IMR-90 (cell line): Measurements from ENCODE around the gene DMRT2. TPM values are rescaled to one million over a fixed set of nuclear protein-coding genes. Genes with fewer than 3 reads are reported as not detected.

ENCODE experiments used
- ATAC-seq: fragments of 200-7000 bp; cut with Tn5 transposase; 2 replicates; pipeline ENCODE4 v1.9.1; 2020; ENCODE audit warnings: low read depth, mild to moderate bottlenecking, moderate library complexity
- BruUV-seq: library from RNA; stranded (reverse); fragments of 400-500 nt; replicated peaks from 2 replicates; lab custom pipeline; 2021; lab: Mats Ljungman, UMichigan
- CTCF ChIA-PET: fragments of 300-600 bp; formaldehyde crosslinking; extraction: SDS; loops from one replicate; lab custom pipeline; 2021; ENCODE audit warnings: antibody characterized with exemption; lab: Yijun Ruan, JAX
- POLR2A ChIA-PET: fragments of 300-600 bp; sonication (Branson Sonifier 250); formaldehyde crosslinking; loops from one replicate; lab custom pipeline; 2022; ENCODE audit warnings: antibody characterized with exemption; ENCODE audit not compliant: unreplicated experiment; lab: Charles Lee
- DNase-seq: peaks from one replicate; pipeline ENCODE4 v3.0.0; 2013
- H2AFZ ChIP-seq: replicated peaks from 2 replicates; pipeline ENCODE3; 2013; ENCODE audit warnings: low read length, mild to moderate bottlenecking; ENCODE audit not compliant: poor library complexity
- H2AK5ac ChIP-seq: 2 replicates; pipeline ENCODE4 v1.6.1; 2013; ENCODE audit warnings: low read depth, low read length, inconsistent platforms
- H2AK9ac ChIP-seq: replicated peaks from 2 replicates; pipeline ENCODE3; 2013; ENCODE audit warnings: mild to moderate bottlenecking, low read depth, low read length, moderate library complexity; ENCODE audit not compliant: poor library complexity
- H2BK120ac ChIP-seq: 2 replicates; pipeline ENCODE4 v1.6.1; 2013; ENCODE audit warnings: low read depth, low read length, inconsistent platforms
- H2BK15ac ChIP-seq: 3 replicates; pipeline ENCODE4 v1.6.1; 2013; ENCODE audit warnings: low read depth, low read length, inconsistent platforms
- H2BK20ac ChIP-seq: 2 replicates; pipeline ENCODE4 v1.6.1; 2013; ENCODE audit warnings: low read depth, mild to moderate bottlenecking, inconsistent platforms, low read length, moderate library complexity
- H2BK5ac ChIP-seq: 2 replicates; pipeline ENCODE4 v1.6.1; 2013; ENCODE audit warnings: mild to moderate bottlenecking, low read depth, low read length, inconsistent platforms; ENCODE audit not compliant: poor library complexity, severe bottlenecking
- H3K14ac ChIP-seq: replicated peaks from 2 replicates; pipeline ENCODE4 v1.6.1; 2013; ENCODE audit warnings: low read depth, low read length, inconsistent platforms
- H3K18ac ChIP-seq: 2 replicates; pipeline ENCODE4 v1.6.1; 2013; ENCODE audit warnings: low read depth, low read length, control low read depth
- H3K23ac ChIP-seq: 2 replicates; pipeline ENCODE4 v1.6.1; 2013; ENCODE audit warnings: low read depth, low read length, inconsistent platforms
- H3K27ac ChIP-seq: 2 replicates; pipeline ENCODE4 v1.5.1; 2013; ENCODE audit warnings: mild to moderate bottlenecking, control low read depth, low read length; ENCODE audit not compliant: insufficient read depth
- H3K27me3 ChIP-seq: 2 replicates; pipeline ENCODE4 v1.6.1; 2013; ENCODE audit warnings: low read length; ENCODE audit not compliant: control insufficient read depth, insufficient read depth
- H3K36me3 ChIP-seq: 2 replicates; pipeline ENCODE4 v1.6.1; 2013; ENCODE audit warnings: low read length, mixed read lengths; ENCODE audit not compliant: control insufficient read depth, insufficient read depth
- H3K4ac ChIP-seq: 2 replicates; pipeline ENCODE4 v1.6.1; 2013; ENCODE audit warnings: low read depth, low read length, inconsistent platforms
- H3K4me1 ChIP-seq: 2 replicates; pipeline ENCODE4 v1.6.1; 2013; ENCODE audit warnings: low read length, mixed read lengths; ENCODE audit not compliant: control insufficient read depth, insufficient read depth
- H3K4me2 ChIP-seq: 2 replicates; pipeline ENCODE4 v1.6.1; 2013; ENCODE audit warnings: low read depth, mild to moderate bottlenecking, control low read depth, low read length, moderate library complexity
- H3K4me3 ChIP-seq: 2 replicates; pipeline ENCODE4 v1.5.1; 2013; ENCODE audit warnings: low read depth, mild to moderate bottlenecking, control low read depth, low read length, moderate library complexity; ENCODE audit not compliant: insufficient read depth
- H3K56ac ChIP-seq: 2 replicates; pipeline ENCODE4 v1.6.1; 2013; ENCODE audit warnings: low read length, inconsistent platforms; ENCODE audit not compliant: insufficient read depth; ENCODE audit errors: extremely low read depth
- H3K79me1 ChIP-seq, 2 experiments: 2 replicates each; pipeline ENCODE4 v1.6.1; 2013; ENCODE audit warnings: low read length in 2 of 2, inconsistent platforms in 1 of 2, low read depth in 1 of 2
- H3K9ac ChIP-seq: 2 replicates; pipeline ENCODE4 v1.6.1; 2013; ENCODE audit warnings: low read depth, low read length, control low read depth
- H3K9me1 ChIP-seq: 2 replicates; pipeline ENCODE4 v1.6.1; 2013; ENCODE audit warnings: low read length, inconsistent platforms; ENCODE audit not compliant: insufficient read depth
- H3K9me3 ChIP-seq: 2 replicates; pipeline ENCODE4 v1.6.1; 2013; ENCODE audit warnings: low read length; ENCODE audit not compliant: control insufficient read depth, insufficient read depth
- H4K20me1 ChIP-seq: 2 replicates; pipeline ENCODE4 v1.6.1; 2013; ENCODE audit warnings: low read length, inconsistent platforms; ENCODE audit not compliant: insufficient read depth
- H4K5ac ChIP-seq: 2 replicates; pipeline ENCODE4 v1.6.1; 2013; ENCODE audit warnings: mild to moderate bottlenecking, low read depth, low read length, control low read depth
- H4K8ac ChIP-seq, 2 experiments: 2 replicates each; pipeline ENCODE4 v1.6.1; 2013; ENCODE audit warnings: low read depth in 2 of 2, low read length in 2 of 2, control low read depth in 1 of 2, inconsistent platforms in 1 of 2
- H4K91ac ChIP-seq: 2 replicates; pipeline ENCODE4 v1.6.1; 2013; ENCODE audit warnings: low read depth, low read length, inconsistent platforms; ENCODE audit not compliant: insufficient read depth
- BHLHE40 ChIP-seq: fragments of 150-350 bp; IDR thresholded peaks from 2 replicates; pipeline ENCODE4 v1.6.1; 2016; ENCODE audit warnings: mild to moderate bottlenecking, low read depth, low read length
- CEBPB ChIP-seq: IDR thresholded peaks from 2 replicates; pipeline ENCODE4 v1.6.1; 2012; ENCODE audit warnings: low read depth, low read length, improper control_type of control experiment
- CHD1 ChIP-seq: IDR thresholded peaks from 2 replicates; pipeline ENCODE4 v1.6.1; 2012; ENCODE audit warnings: low read depth, low read length, improper control_type of control experiment
- ELK1 ChIP-seq: fragments of 150-350 bp; IDR thresholded peaks from 2 replicates; pipeline ENCODE4 v1.6.1; 2016; ENCODE audit warnings: low read depth, mild to moderate bottlenecking, low read length, moderate library complexity, borderline replicate concordance
- FOS ChIP-seq: fragments of 150-350 bp; IDR thresholded peaks from 2 replicates; pipeline ENCODE4 v1.6.1; 2016; ENCODE audit warnings: low read depth, low read length
- MAFK ChIP-seq: IDR thresholded peaks from 2 replicates; pipeline ENCODE4 v1.6.1; 2012; ENCODE audit warnings: low read depth, low read length, improper control_type of control experiment
- MAZ ChIP-seq: IDR thresholded peaks from 2 replicates; pipeline ENCODE4 v1.6.1; 2012; ENCODE audit warnings: low read depth, mild to moderate bottlenecking, low read length, improper control_type of control experiment, moderate library complexity, borderline replicate concordance
- MXI1 ChIP-seq: IDR thresholded peaks from 2 replicates; pipeline ENCODE4 v1.6.1; 2012; ENCODE audit warnings: low read depth, mild to moderate bottlenecking, low read length, moderate library complexity, borderline replicate concordance
- NFE2L2 ChIP-seq: fragments of 150-350 bp; IDR thresholded peaks from 2 replicates; pipeline ENCODE4 v1.6.1; 2016; ENCODE audit warnings: low read depth, mild to moderate bottlenecking, low read length
- POLR2A ChIP-seq: IDR thresholded peaks from 2 replicates; pipeline ENCODE4 v1.6.1; 2012; ENCODE audit warnings: mild to moderate bottlenecking, low read depth, low read length
- RAD21 ChIP-seq: IDR thresholded peaks from 2 replicates; pipeline ENCODE4 v1.6.1; 2012; ENCODE audit warnings: low read length, improper control_type of control experiment
- RCOR1 ChIP-seq: IDR thresholded peaks from 2 replicates; pipeline ENCODE4 v1.6.1; 2012; ENCODE audit warnings: mild to moderate bottlenecking, low read length, improper control_type of control experiment; ENCODE audit not compliant: insufficient replicate concordance
- RFX5 ChIP-seq: IDR thresholded peaks from 2 replicates; pipeline ENCODE4 v1.8.0; 2012; ENCODE audit warnings: low read depth, mild to moderate bottlenecking, low read length, moderate library complexity
- SMC3 ChIP-seq: fragments of 150-350 bp; IDR thresholded peaks from 2 replicates; pipeline ENCODE4 v1.6.1; 2016; ENCODE audit warnings: low read depth, mild to moderate bottlenecking, antibody characterized with exemption, low read length, moderate library complexity
- WGBS, 2 experiments: methylation state at CpG; one replicate each; pipeline versions ENCODE4 v1.1.5 to v1.1.7; 2013; ENCODE audit warnings: missing lambda C conversion rate in 2 of 2; ENCODE audit not compliant: insufficient read length in 1 of 2; ENCODE audit errors: extremely low coverage in 2 of 2; 5-methylcytosine and 5-hydroxymethylcytosine counted together
- dilution Hi-C: fragments of 300-500 bp; cut with HindIII; formaldehyde crosslinking; loops from one replicate; pipeline ENCODE4 v1.14.3; 2018; ENCODE audit warnings: low sequenced_read_pairs; ENCODE audit not compliant: unreplicated experiment
- in situ Hi-C: fragments of 300-500 bp; cut with MboI; formaldehyde crosslinking; loops from 3 replicates; pipeline ENCODE4 v1.14.3; 2019; ENCODE audit warnings: low sequenced_read_pairs, inconsistent platforms, mixed read lengths
- intact Hi-C: fragments of 100-400 bp; cut with micrococcal nuclease; formaldehyde crosslinking; loops from 2 replicates; pipeline ENCODE4 v1.10.0; 2022
- polyA plus RNA-seq, 3 experiments: library from polyadenylated mRNA; depleted of rRNA; stranded (reverse); fragments of >200 nt; gene quantifications; 2 replicates each; pipeline ENCODE4 v1.2.3, GENCODE V29; 2012; ENCODE audit warnings: low replicate concordance in 1 of 3
- total RNA-seq: library from RNA; depleted of rRNA; stranded (reverse); fragments of >200 nt; gene quantifications from 2 replicates; pipeline ENCODE4 v1.2.3, GENCODE V29; 2012
- TF ChIP-seq, protein P1 (sequence below): conservative IDR thresholded peaks from 2 replicates; pipeline ENCODE4 v1.5.1; 2012; ENCODE audit warnings: mild to moderate bottlenecking, low read depth, low read length, improper control_type of control experiment
- TF ChIP-seq, protein P2 (sequence below): fragments of 150-350 bp; IDR thresholded peaks from 2 replicates; pipeline ENCODE4 v1.6.1; 2017; ENCODE audit warnings: mild to moderate bottlenecking, antibody characterized with exemption, low read length, low read depth

DMRT2 gene
- total and polyA plus RNA-seq, 2 of the 4 experiments (the other 2 are of a cell fraction) = not detected

DNA sequence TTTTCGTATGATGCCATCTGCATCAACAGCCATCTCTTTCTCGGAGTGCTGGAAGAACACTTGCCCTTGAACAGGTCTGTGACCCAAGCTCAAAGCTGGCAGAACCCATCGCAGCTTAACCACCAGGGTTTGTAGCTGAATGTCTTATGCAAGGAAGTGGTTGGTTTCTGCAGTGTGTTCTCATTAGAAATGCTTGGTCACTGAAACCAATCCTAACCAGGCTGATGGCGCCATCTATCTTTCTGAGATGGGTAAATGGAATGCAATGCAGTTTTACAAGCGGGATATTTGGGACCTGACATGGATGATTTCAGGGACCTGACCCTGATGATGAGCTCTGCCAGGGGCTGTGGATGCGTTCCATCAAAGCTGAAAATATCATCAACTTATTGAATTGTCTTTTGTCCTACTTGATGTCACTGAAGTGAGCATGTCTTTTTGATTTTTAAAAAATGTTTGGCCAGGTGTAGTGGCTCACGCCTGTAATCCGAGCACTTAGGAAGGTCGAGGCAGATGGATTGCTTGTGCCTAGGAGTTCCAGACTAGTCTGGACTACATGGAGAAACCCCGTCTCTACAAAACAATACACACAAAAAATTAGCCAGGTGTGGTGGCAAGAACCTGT is 45.0 kb upstream of the DMRT2 start:
- no peaks in the 10 kb centered on the region for H3K9me1 ChIP-seq
- no peak overlapping the region for H2AFZ ChIP-seq
- no peak overlapping the region for H2BK120ac ChIP-seq
- H3K18ac ChIP-seq = no peak overlapping the region
- H3K27ac ChIP-seq = no peak overlapping the region
- no peaks in the 10 kb centered on the region; the same call in 1 of the 2 replicates for H3K27me3 ChIP-seq
- H3K14ac ChIP-seq = no peak overlapping the region
- no peak overlapping the region for H2BK20ac ChIP-seq
- no peaks in the 10 kb centered on the region for H4K20me1 ChIP-seq
- H3K4me3 ChIP-seq = no peak overlapping the region
- intact Hi-C loops = loop anchor here (1.0 to 5.0 kb wide), 3 partner anchors 112 to 658 kb away; no protein-coding TSS in a partner anchor
- H2AK9ac ChIP-seq = no peak overlapping the region
- H3K79me1 ChIP-seq = no peaks in the 10 kb centered on the region
- H3K56ac ChIP-seq = no peak overlapping the region
- ATAC-seq = peak; percentile 76
- H3K9ac ChIP-seq = no peak overlapping the region
- DNase-seq = peak; percentile 47
- BruUV-seq = no TSS peak
- H3K4me1 ChIP-seq = no peaks in the 10 kb centered on the region
- H3K9me3 ChIP-seq = no peaks in the 10 kb centered on the region
- H3K23ac ChIP-seq = no peak overlapping the region
- no peak overlapping the region for H4K5ac ChIP-seq
- no peak overlapping the region for H2BK5ac ChIP-seq
- TF ChIP-seq MAFK (no peak), FOS (no peak), MXI1 (no peak), RCOR1 (no peak), CHD1 (no peak), ELK1 (no peak), MAZ (no peak), POLR2A (no peak), BHLHE40 (no peak), NFE2L2 (no peak), SMC3 (peak; percentile 39), CEBPB (no peak), RFX5 (no peak), RAD21 (peak; percentile 67)
- TF ChIP-seq, protein P1, sequence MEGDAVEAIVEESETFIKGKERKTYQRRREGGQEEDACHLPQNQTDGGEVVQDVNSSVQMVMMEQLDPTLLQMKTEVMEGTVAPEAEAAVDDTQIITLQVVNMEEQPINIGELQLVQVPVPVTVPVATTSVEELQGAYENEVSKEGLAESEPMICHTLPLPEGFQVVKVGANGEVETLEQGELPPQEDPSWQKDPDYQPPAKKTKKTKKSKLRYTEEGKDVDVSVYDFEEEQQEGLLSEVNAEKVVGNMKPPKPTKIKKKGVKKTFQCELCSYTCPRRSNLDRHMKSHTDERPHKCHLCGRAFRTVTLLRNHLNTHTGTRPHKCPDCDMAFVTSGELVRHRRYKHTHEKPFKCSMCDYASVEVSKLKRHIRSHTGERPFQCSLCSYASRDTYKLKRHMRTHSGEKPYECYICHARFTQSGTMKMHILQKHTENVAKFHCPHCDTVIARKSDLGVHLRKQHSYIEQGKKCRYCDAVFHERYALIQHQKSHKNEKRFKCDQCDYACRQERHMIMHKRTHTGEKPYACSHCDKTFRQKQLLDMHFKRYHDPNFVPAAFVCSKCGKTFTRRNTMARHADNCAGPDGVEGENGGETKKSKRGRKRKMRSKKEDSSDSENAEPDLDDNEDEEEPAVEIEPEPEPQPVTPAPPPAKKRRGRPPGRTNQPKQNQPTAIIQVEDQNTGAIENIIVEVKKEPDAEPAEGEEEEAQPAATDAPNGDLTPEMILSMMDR = peak; percentile 65
- TF ChIP-seq, protein P2, sequence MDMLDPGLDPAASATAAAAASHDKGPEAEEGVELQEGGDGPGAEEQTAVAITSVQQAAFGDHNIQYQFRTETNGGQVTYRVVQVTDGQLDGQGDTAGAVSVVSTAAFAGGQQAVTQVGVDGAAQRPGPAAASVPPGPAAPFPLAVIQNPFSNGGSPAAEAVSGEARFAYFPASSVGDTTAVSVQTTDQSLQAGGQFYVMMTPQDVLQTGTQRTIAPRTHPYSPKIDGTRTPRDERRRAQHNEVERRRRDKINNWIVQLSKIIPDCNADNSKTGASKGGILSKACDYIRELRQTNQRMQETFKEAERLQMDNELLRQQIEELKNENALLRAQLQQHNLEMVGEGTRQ = no peak
- no peak overlapping the region for H3K4ac ChIP-seq
- dilution Hi-C loops = no loop called here
- no CpG with 5 or more reads among the region's 10 CpGs for WGBS, 2 experiments
- H2AK5ac ChIP-seq = no peak overlapping the region
- POLR2A ChIA-PET = no interaction called here
- in situ Hi-C loops = loop anchor here (5.0 to 10.0 kb wide), 4 partner anchors 113 to 618 kb away; no protein-coding TSS in a partner anchor
- H3K4me2 ChIP-seq = no peak overlapping the region
- no peaks in the 10 kb centered on the region for H3K36me3 ChIP-seq
- H4K91ac ChIP-seq = no peak overlapping the region
- H2BK15ac ChIP-seq = no peak overlapping the region
- no peak overlapping the region for H4K8ac ChIP-seq
- CTCF ChIA-PET = interaction anchor here (0.5 to 1.3 kb wide), 18 partner anchors 15 to 1063 kb away, joined by 3 to 10 read pairs (median 3); no protein-coding TSS in a partner anchor
